ENCODE measurements around the gene POLRMT. TPM values are rescaled to one million over a fixed set of nuclear protein-coding genes. Genes with fewer than 3 reads are reported as not detected.
"Not testable (repeated sequence)": the region's sequence is repeated elsewhere in the genome, so short reads cannot be mapped to it uniquely, and the experiment has no call there.

Gene POLRMT
- total and polyA plus RNA-seq, 8 donors: 28.5 to 44.7 (median 39.7) TPM

- intact Hi-C loops (cut with DNase I): no loop called here
- DNase-seq: peak in 1 of 4 donors; percentile 72
- Histone ChIP-seq H3K27me3 (peaks cover 0 to 4% of the 10 kb centered on the region in 2 donors), H3K27ac (no peak overlapping the region), H3K4me3 (no peak overlapping the region), H3K36me3 (peaks cover 0 to 94% of the 10 kb centered on the region in 2 donors), H3K4me1 (no peaks in the 10 kb centered on the region), H3K9me3 (no peaks in the 10 kb centered on the region)
- no peak for TF ChIP-seq CTCF (IDR thresholded peaks at IDR 0.05)
- no peak for ATAC-seq
These were observed 11.5 kb downstream of the POLRMT start for GRCh38 chr19:621819-622218.

GRCh38 chr19:621191-621590 lies 12.1 kb downstream of the POLRMT start:
- ATAC-seq; intact Hi-C loops (cut with DNase I); H3K9me3 ChIP-seq; H3K27ac ChIP-seq; H3K4me3 ChIP-seq; H3K4me1 ChIP-seq: not testable (repeated sequence)
- peak in 1 of 4 donors; percentile 71 for DNase-seq
- peaks cover 0 to 96% of the 10 kb centered on the region in 2 donors for H3K36me3 ChIP-seq
- H3K27me3 ChIP-seq: peaks cover 0 to 11% of the 10 kb centered on the region in 2 donors

GRCh38 chr19:620166-620862 lies 13.0 kb downstream of the POLRMT start:
- peaks cover 0 to 87% of the 10 kb centered on the region in 2 donors for H3K36me3 ChIP-seq

GRCh38 chr19:619286-620002 lies 13.9 kb downstream of the POLRMT start:
- intact Hi-C loops (cut with DNase I): no loop called here
- no peak overlapping the region for H3K27ac ChIP-seq
- no peak for TF ChIP-seq CTCF (IDR thresholded peaks at IDR 0.05)
- no peaks in the 10 kb centered on the region for H3K9me3 ChIP-seq
- no peak overlapping the region for H3K4me3 ChIP-seq
- peaks cover 0 to 4% of the 10 kb centered on the region in 2 donors for H3K4me1 ChIP-seq
- ATAC-seq: no peak
- H3K36me3 ChIP-seq: peaks cover 0 to 78% of the 10 kb centered on the region in 2 donors
- H3K27me3 ChIP-seq: peaks cover 0 to 20% of the 10 kb centered on the region in 2 donors
- DNase-seq: no peak

More at GRCh38 chr19:620166-620862, 13.0 kb downstream of the POLRMT start:
- Histone ChIP-seq H3K27me3 (peaks cover 0 to 16% of the 10 kb centered on the region in 2 donors), H3K9me3 (no peaks in the 10 kb centered on the region), H3K4me1 (peaks cover 0 to 4% of the 10 kb centered on the region in 2 donors), H3K27ac (no peak overlapping the region), H3K4me3 (no peak overlapping the region)
- DNase-seq (peak in 1 of 4 donors; percentile 70), ATAC-seq (no peak)
- TF ChIP-seq CTCF (IDR thresholded peaks at IDR 0.05): no peak
- intact Hi-C loops (cut with DNase I): no loop called here

- peaks cover 0 to 4% of the 10 kb centered on the region in 2 donors for H3K4me1 ChIP-seq
- H3K36me3 ChIP-seq: peaks cover 0 to 71% of the 10 kb centered on the region in 2 donors
- no peak overlapping the region for H3K4me3 ChIP-seq
- ATAC-seq (no peak), DNase-seq (no peak)
- no peaks in the 10 kb centered on the region for H3K9me3 ChIP-seq
- no peak for TF ChIP-seq CTCF (IDR thresholded peaks at IDR 0.05)
- H3K27me3 ChIP-seq: peaks cover 0 to 23% of the 10 kb centered on the region in 2 donors
- intact Hi-C loops (cut with DNase I): no loop called here
- no peak overlapping the region for H3K27ac ChIP-seq
These were observed 14.6 kb downstream of the POLRMT start for GRCh38 chr19:618674-619285.

Measured in left lung (tissue), 10 donors.